Rectal smooth muscle tissue (tissue), 1 donor: Measurements from ENCODE around the gene PRSS12.
"Not testable (repeated sequence)": the region's sequence is repeated elsewhere in the genome, so short reads cannot be mapped to it uniquely, and the experiment has no call there.

Experiments
- H3K27ac ChIP-seq: one replicate; pipeline ENCODE4 v1.7.0; 2013; ENCODE audit warnings: low read depth, low read length, inconsistent platforms
- H3K27me3 ChIP-seq: one replicate; pipeline ENCODE4 v1.7.0; 2013; ENCODE audit warnings: low read length; ENCODE audit not compliant: control insufficient read depth, insufficient read depth
- H3K36me3 ChIP-seq: one replicate; pipeline ENCODE4 v1.7.0; 2013; ENCODE audit warnings: low read length; ENCODE audit not compliant: control insufficient read depth, insufficient read depth
- H3K4me1 ChIP-seq: one replicate; pipeline ENCODE4 v1.7.0; 2013; ENCODE audit warnings: low read length; ENCODE audit not compliant: control insufficient read depth, insufficient read depth
- H3K4me3 ChIP-seq: one replicate; pipeline ENCODE4 v1.7.0; 2013; ENCODE audit warnings: low read length
- H3K9ac ChIP-seq: one replicate; pipeline ENCODE4 v1.7.0; 2013; ENCODE audit warnings: low read length

Gene PRSS12

GRCh38 chr4:118280501-118281218 is 72.1 kb downstream of the PRSS12 start:
- Histone ChIP-seq H3K4me1 (no peaks in the 10 kb centered on the region), H3K27me3 (no peaks in the 10 kb centered on the region), H3K27ac (no peak overlapping the region), H3K9ac (no peak overlapping the region), H3K4me3 (no peak overlapping the region), H3K36me3 (no peaks in the 10 kb centered on the region)

GRCh38 chr4:118279920-118280432 is 72.8 kb downstream of the PRSS12 start:
- Histone ChIP-seq H3K27ac (no peak overlapping the region), H3K9ac (no peak overlapping the region), H3K4me1 (no peaks in the 10 kb centered on the region), H3K4me3 (peak overlapping the region; percentile 87), H3K36me3 (no peaks in the 10 kb centered on the region), H3K27me3 (no peaks in the 10 kb centered on the region)

- Histone ChIP-seq H3K27ac (peak overlapping the region; percentile 88), H3K4me1 (no peaks in the 10 kb centered on the region), H3K9ac (peak overlapping the region; percentile 86), H3K27me3 (no peaks in the 10 kb centered on the region), H3K36me3 (no peaks in the 10 kb centered on the region), H3K4me3 (peak overlapping the region; percentile 87)
Observed at GRCh38 chr4:118279328-118279727, 73.5 kb downstream of the PRSS12 start.

- Histone ChIP-seq H3K9ac (peak overlapping the region; percentile 86), H3K27me3 (no peaks in the 10 kb centered on the region), H3K36me3 (no peaks in the 10 kb centered on the region), H3K4me3 (peak overlapping the region; percentile 87), H3K4me1 (no peaks in the 10 kb centered on the region), H3K27ac (peak overlapping the region; percentile 88)
Observed at GRCh38 chr4:118278473-118279274, 74.1 kb downstream of the PRSS12 start.

GRCh38 chr4:118277243-118277642 is 75.6 kb downstream of the PRSS12 start:
- Histone ChIP-seq H3K9ac (no peak overlapping the region), H3K36me3 (no peaks in the 10 kb centered on the region), H3K27ac (no peak overlapping the region), H3K27me3 (no peaks in the 10 kb centered on the region), H3K4me1 (no peaks in the 10 kb centered on the region), H3K4me3 (no peak overlapping the region)

GRCh38 chr4:118276580-118276979 is 76.2 kb downstream of the PRSS12 start:
- Histone ChIP-seq H3K36me3 (no peaks in the 10 kb centered on the region), H3K27ac (no peak overlapping the region), H3K27me3 (no peaks in the 10 kb centered on the region), H3K4me3 (no peak overlapping the region), H3K9ac (no peak overlapping the region), H3K4me1 (no peaks in the 10 kb centered on the region)

- no peaks in the 10 kb centered on the region for H3K4me1 ChIP-seq
- H3K4me3 ChIP-seq = no peak overlapping the region
- no peak overlapping the region for H3K9ac ChIP-seq
Observed at GRCh38 chr4:118273642-118274041, 79.2 kb downstream of the PRSS12 start.

GRCh38 chr4:118271788-118272187 is 81.0 kb downstream of the PRSS12 start:
- Histone ChIP-seq H3K36me3 (no peaks in the 10 kb centered on the region), H3K9ac (no peak overlapping the region), H3K27ac (no peak overlapping the region), H3K27me3 (no peaks in the 10 kb centered on the region), H3K4me3 (no peak overlapping the region), H3K4me1 (no peaks in the 10 kb centered on the region)

More at GRCh38 chr4:118273642-118274041, 79.2 kb downstream of the PRSS12 start:
- no peak overlapping the region for H3K27ac ChIP-seq
- H3K27me3 ChIP-seq = no peaks in the 10 kb centered on the region
- no peaks in the 10 kb centered on the region for H3K36me3 ChIP-seq

- H3K27me3 ChIP-seq = no peaks in the 10 kb centered on the region
Observed at GRCh38 chr4:118270492-118270891, 82.3 kb downstream of the PRSS12 start.

GRCh38 chr4:118268780-118269179 is 84.0 kb downstream of the PRSS12 start:
- Histone ChIP-seq H3K27me3 (no peaks in the 10 kb centered on the region), H3K27ac (no peak overlapping the region), H3K36me3 (no peaks in the 10 kb centered on the region), H3K4me3 (no peak overlapping the region), H3K4me1 (no peaks in the 10 kb centered on the region), H3K9ac (no peak overlapping the region)

More at GRCh38 chr4:118270492-118270891, 82.3 kb downstream of the PRSS12 start:
- no peak overlapping the region for H3K4me3 ChIP-seq
- no peaks in the 10 kb centered on the region for H3K36me3 ChIP-seq
- no peaks in the 10 kb centered on the region for H3K4me1 ChIP-seq
- H3K27ac ChIP-seq = no peak overlapping the region
- no peak overlapping the region for H3K9ac ChIP-seq

- H3K36me3 ChIP-seq, H3K27ac ChIP-seq, H3K4me1 ChIP-seq, H3K27me3 ChIP-seq, H3K4me3 ChIP-seq, H3K9ac ChIP-seq: not testable (repeated sequence)
Observed at GRCh38 chr4:118266145-118266496, 86.7 kb downstream of the PRSS12 start.

GRCh38 chr4:118265312-118266144 is 87.3 kb downstream of the PRSS12 start:
- no peaks in the 10 kb centered on the region for H3K36me3 ChIP-seq
- H3K27ac ChIP-seq = no peak overlapping the region
- H3K9ac ChIP-seq = no peak overlapping the region
- H3K4me1 ChIP-seq = no peaks in the 10 kb centered on the region
- H3K27me3 ChIP-seq = no peaks in the 10 kb centered on the region
- H3K4me3 ChIP-seq = peak overlapping the region; percentile 52
